ENCODE results near the gene METTL27.
"Not testable (repeated sequence)": the region's sequence is repeated elsewhere in the genome, so short reads cannot be mapped to it uniquely, and the experiment has no call there.

METTL27 gene

GRCh38 chr7:73823257-73823656 lies 19.1 kb downstream of the METTL27 start:
- H3K4me3 ChIP-seq (ENCODE audit: low read depth, low read length) = no peak overlapping the region
- no peak for TF ChIP-seq CTCF (IDR thresholded peaks at IDR 0.05; ENCODE audit: low read depth, low read length, missing control alignments)
- no peak for DNase-seq (ENCODE audit: low read depth)

GRCh38 chr7:73822319-73823173 lies 19.8 kb downstream of the METTL27 start:
- H3K4me3 ChIP-seq (ENCODE audit: low read depth, low read length) = no peak overlapping the region
- no peak for DNase-seq (ENCODE audit: low read depth)
- TF ChIP-seq CTCF (IDR thresholded peaks at IDR 0.05; ENCODE audit: low read depth, low read length, missing control alignments) = no peak

GRCh38 chr7:73821597-73822285 lies 20.6 kb downstream of the METTL27 start:
- not testable (repeated sequence) for DNase-seq (ENCODE audit: low read depth); H3K4me3 ChIP-seq (ENCODE audit: low read depth, low read length)

- no peak overlapping the region for H3K4me3 ChIP-seq (ENCODE audit: low read depth, low read length)
- TF ChIP-seq CTCF (IDR thresholded peaks at IDR 0.05; ENCODE audit: low read depth, low read length, missing control alignments) = no peak
- DNase-seq (ENCODE audit: low read depth) = no peak
Observed at GRCh38 chr7:73820013-73820412, 22.3 kb downstream of the METTL27 start.

GRCh38 chr7:73817121-73817520 lies 25.2 kb downstream of the METTL27 start:
- no peak for DNase-seq (ENCODE audit: low read depth)
- TF ChIP-seq CTCF (IDR thresholded peaks at IDR 0.05; ENCODE audit: low read depth, low read length, missing control alignments) = no peak
- no peak overlapping the region for H3K4me3 ChIP-seq (ENCODE audit: low read depth, low read length)

GRCh38 chr7:73815436-73815835 lies 26.9 kb downstream of the METTL27 start:
- no peak for DNase-seq (ENCODE audit: low read depth)
- TF ChIP-seq CTCF (IDR thresholded peaks at IDR 0.05; ENCODE audit: low read depth, low read length, missing control alignments) = no peak
- H3K4me3 ChIP-seq (ENCODE audit: low read depth, low read length) = no peak overlapping the region

GRCh38 chr7:73812996-73813395 lies 29.3 kb downstream of the METTL27 start:
- H3K4me3 ChIP-seq (ENCODE audit: low read depth, low read length) = no peak overlapping the region
- no peak for TF ChIP-seq CTCF (IDR thresholded peaks at IDR 0.05; ENCODE audit: low read depth, low read length, missing control alignments)

More at GRCh38 chr7:73812996-73813395, 29.3 kb downstream of the METTL27 start:
- DNase-seq (ENCODE audit: low read depth) = no peak

All from GM12864 (cell line).